Coronary artery (tissue), 2 donors: ENCODE data around the gene EPN1.

Experiments used
- DNase-seq: peaks from one replicate; pipeline ENCODE4 v3.0.0-alpha.2; 2017; ENCODE audit warnings: low spot score
- H3K27ac ChIP-seq, 2 donors: fragments of 200-600 bp; sonication (generic); one replicate each; pipeline ENCODE4 v1.5.1; 2016 to 2019
- H3K4me3 ChIP-seq: fragments of 200-600 bp; sonication (generic); 2 replicates; pipeline ENCODE4 v1.5.1; 2016; ENCODE audit warnings: mild to moderate bottlenecking, moderate library complexity
- CTCF ChIP-seq: fragments of 200-600 bp; sonication (generic); IDR thresholded peaks from one replicate; pipeline ENCODE4 v1.5.1; 2019; ENCODE audit warnings: antibody characterized with exemption

EPN1 gene

GRCh38 chr19:55674841-55675660 is at the start of gene EPN1:
EPN1 (plus strand) TSS chr19:55675226; CDS start chr19:55678628, 3,402 bp downstream.
- no peak for TF ChIP-seq CTCF
- Histone ChIP-seq H3K4me3 (peak within 1 kb of the TSS; percentile 99), H3K27ac (peak within 1 kb of the TSS; percentile 82 to 98)
- peak; percentile 96 for DNase-seq

- no peak for TF ChIP-seq CTCF
- DNase-seq: no peak
- Histone ChIP-seq H3K27ac (no peak overlapping the region), H3K4me3 (no peak overlapping the region)
Measured at GRCh38 chr19:55626350-55626749, 48.7 kb upstream of the EPN1 start.

- peak; percentile 81 for TF ChIP-seq CTCF
- Histone ChIP-seq H3K27ac (peak overlapping the region in 1 of 2 donors; percentile 52), H3K4me3 (no peak overlapping the region)
- DNase-seq: peak; percentile 88
Measured at GRCh38 chr19:55632463-55632834, 42.6 kb upstream of the EPN1 start.

GRCh38 chr19:55633861-55634260 is 41.2 kb upstream of the EPN1 start:
- Histone ChIP-seq H3K27ac (no peak overlapping the region), H3K4me3 (no peak overlapping the region)
- TF ChIP-seq CTCF: no peak
- DNase-seq: no peak

- DNase-seq: peak; percentile 70
- TF ChIP-seq CTCF: no peak
- Histone ChIP-seq H3K4me3 (peak overlapping the region; percentile 87), H3K27ac (peak overlapping the region; percentile 98)
Measured at GRCh38 chr19:55635334-55635717, 39.7 kb upstream of the EPN1 start.

- Histone ChIP-seq H3K4me3 (peak overlapping the region; percentile 87), H3K27ac (peak overlapping the region; percentile 98)
- DNase-seq: no peak
- no peak for TF ChIP-seq CTCF
Measured at GRCh38 chr19:55635856-55636440, 39.1 kb upstream of the EPN1 start.

GRCh38 chr19:55636723-55637122 is 38.3 kb upstream of the EPN1 start:
- H3K4me3 ChIP-seq: peak overlapping the region; percentile 87
- TF ChIP-seq CTCF: no peak
- peak overlapping the region in 1 of 2 donors; percentile 98 for H3K27ac ChIP-seq
- DNase-seq: peak; percentile 69
